ENCODE measurements around the gene FSTL1.

FSTL1 gene

DNA sequence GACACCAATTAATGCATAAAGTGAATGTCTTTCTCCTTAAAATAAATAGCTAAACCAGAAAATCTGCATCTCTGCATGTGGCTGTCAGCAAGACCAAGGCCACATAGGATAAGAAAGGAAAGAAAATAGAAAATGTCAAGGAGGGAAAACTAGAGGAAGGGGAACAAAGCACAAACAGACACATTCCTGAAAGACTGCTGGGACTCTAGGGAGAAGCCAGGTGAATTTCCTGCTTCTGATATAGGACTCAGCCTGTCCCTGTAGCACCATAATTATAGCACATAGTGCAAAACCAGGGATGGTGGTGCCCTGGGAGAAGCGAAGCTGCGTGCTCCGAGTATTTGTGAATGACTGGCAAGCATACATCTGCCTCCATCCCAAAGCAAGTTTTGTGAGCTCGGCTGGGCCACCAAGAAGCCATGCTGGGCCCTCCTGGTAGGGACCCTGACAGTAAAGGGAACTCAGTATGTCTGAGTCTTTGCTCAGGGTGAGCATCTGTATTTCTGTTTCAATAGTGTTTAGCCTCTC, 14.2 kb downstream of the FSTL1 start:
- no peaks in the 10 kb centered on the region for H3K27me3 ChIP-seq (ENCODE audit: control insufficient read depth, insufficient read depth, low read length)
- no peaks in the 10 kb centered on the region for H3K9me3 ChIP-seq (ENCODE audit: control insufficient read depth, low read depth, low read length)
- H3K9ac ChIP-seq (ENCODE audit: low read length), result no peak overlapping the region
- peaks cover 32% of the 10 kb centered on the region for H3K4me1 ChIP-seq (ENCODE audit: control insufficient read depth, low read depth, low read length)
- H3K4me3 ChIP-seq (ENCODE audit: low read length), result no peak overlapping the region
- H3K27ac ChIP-seq (ENCODE audit: low read length), result no peak overlapping the region
- H3K36me3 ChIP-seq (ENCODE audit: control insufficient read depth, low read depth, low read length), result peaks cover 36% of the 10 kb centered on the region

DNA sequence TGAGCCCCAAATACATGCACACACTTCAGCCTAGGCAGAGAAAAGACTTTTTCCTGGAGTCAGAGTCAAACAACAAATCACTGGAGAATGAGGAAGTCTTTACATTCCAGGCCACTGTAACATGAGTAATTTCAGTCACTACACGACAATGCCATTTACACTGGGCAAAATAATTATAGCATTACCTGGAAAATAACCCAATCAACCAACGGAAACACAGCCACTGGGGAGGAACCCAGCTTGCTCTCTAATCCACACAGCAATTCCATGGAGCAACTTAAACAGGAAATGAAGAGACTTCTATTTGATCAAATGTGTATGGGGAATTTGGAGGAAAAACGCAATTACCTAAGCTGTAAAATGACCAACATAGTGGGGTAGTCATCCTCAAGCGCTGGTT, 15.2 kb downstream of the FSTL1 start:
- no peaks in the 10 kb centered on the region for H3K9me3 ChIP-seq (ENCODE audit: control insufficient read depth, low read depth, low read length)
- H3K36me3 ChIP-seq (ENCODE audit: control insufficient read depth, low read depth, low read length), result peaks cover 28% of the 10 kb centered on the region
- no peak overlapping the region for H3K27ac ChIP-seq (ENCODE audit: low read length)
- H3K9ac ChIP-seq (ENCODE audit: low read length), result no peak overlapping the region
- no peak overlapping the region for H3K4me3 ChIP-seq (ENCODE audit: low read length)
- H3K4me1 ChIP-seq (ENCODE audit: control insufficient read depth, low read depth, low read length), result peaks cover 33% of the 10 kb centered on the region
- no peaks in the 10 kb centered on the region for H3K27me3 ChIP-seq (ENCODE audit: control insufficient read depth, insufficient read depth, low read length)

DNA sequence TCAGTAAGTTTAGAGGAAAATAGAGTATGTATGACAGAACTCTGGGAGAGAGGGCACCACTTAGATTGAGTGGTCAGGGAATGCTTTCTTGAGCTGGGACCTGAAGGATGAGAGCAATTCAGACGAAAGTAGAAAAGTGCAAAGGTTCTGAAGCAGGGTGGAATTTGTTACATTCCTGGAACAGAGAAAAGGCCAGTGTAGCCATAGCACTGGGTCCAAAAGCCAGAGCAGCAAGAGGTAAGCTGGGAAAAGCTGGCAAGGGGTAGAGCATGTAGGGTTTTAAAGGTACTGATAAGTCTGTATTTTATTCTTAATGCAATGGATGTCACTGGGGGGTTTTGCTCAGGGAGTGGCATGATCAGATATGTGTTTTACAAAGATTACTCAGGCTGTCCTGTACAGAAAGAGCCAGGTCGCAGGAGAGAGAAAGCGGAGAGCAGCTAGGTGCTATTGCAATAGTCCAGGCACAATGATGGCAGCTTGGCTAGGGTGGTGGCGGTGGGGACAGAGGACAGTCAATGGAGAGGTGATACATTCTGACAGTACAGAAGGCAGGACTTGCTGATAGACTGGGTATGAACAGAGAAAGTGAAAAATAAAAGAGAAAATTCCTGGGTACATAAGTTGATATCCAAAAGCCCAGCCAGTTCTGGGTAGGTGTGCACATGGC, 17.0 kb downstream of the FSTL1 start:
- H3K4me1 ChIP-seq (ENCODE audit: control insufficient read depth, low read depth, low read length), result peaks cover 38% of the 10 kb centered on the region
- H3K9me3 ChIP-seq (ENCODE audit: control insufficient read depth, low read depth, low read length), result no peaks in the 10 kb centered on the region
- H3K4me3 ChIP-seq (ENCODE audit: low read length), result no peak overlapping the region
- no peaks in the 10 kb centered on the region for H3K27me3 ChIP-seq (ENCODE audit: control insufficient read depth, insufficient read depth, low read length)
- no peak overlapping the region for H3K9ac ChIP-seq (ENCODE audit: low read length)
- H3K36me3 ChIP-seq (ENCODE audit: control insufficient read depth, low read depth, low read length), result peaks cover 26% of the 10 kb centered on the region
- no peak overlapping the region for H3K27ac ChIP-seq (ENCODE audit: low read length)

DNA sequence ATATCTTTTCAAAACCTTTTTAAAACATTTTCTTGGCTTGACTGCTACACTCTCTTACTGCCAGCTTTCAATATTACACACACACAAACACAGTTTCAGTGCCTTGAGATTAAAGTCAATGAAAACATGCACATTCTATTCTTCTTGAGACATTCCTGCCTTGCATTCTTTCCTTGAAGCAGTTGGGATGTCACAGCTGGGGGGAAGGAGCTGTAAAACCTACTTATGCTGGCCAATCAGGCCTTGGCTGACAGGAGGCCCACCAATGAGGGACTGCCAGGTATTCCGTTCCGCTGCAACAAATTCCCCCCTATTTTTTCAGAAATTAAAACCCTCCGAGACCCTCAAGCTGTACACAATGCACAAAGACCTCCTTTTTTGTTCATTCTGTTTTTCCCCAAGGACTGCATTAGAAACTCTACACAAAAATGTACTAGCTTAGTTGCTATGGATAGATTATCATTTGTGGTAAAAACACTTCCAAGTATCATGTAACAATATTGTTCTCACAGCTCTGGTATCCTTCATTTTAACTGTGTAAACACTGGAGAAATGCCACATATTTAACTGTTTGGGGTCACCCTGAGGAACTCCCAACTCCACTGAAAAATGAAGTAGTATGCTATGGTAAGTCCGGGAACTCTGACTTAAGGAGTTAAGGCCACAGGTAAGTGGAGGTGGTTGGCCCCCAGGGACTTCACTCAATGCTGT, 18.5 kb downstream of the FSTL1 start:
- H3K36me3 ChIP-seq (ENCODE audit: control insufficient read depth, low read depth, low read length), result peaks cover 19% of the 10 kb centered on the region
- no peaks in the 10 kb centered on the region for H3K27me3 ChIP-seq (ENCODE audit: control insufficient read depth, insufficient read depth, low read length)
- H3K27ac ChIP-seq (ENCODE audit: low read length), result peak overlapping the region; percentile 38
- no peak overlapping the region for H3K4me3 ChIP-seq (ENCODE audit: low read length)
- H3K9ac ChIP-seq (ENCODE audit: low read length), result no peak overlapping the region
- H3K9me3 ChIP-seq (ENCODE audit: control insufficient read depth, low read depth, low read length), result no peaks in the 10 kb centered on the region
- H3K4me1 ChIP-seq (ENCODE audit: control insufficient read depth, low read depth, low read length), result peaks cover 38% of the 10 kb centered on the region

DNA sequence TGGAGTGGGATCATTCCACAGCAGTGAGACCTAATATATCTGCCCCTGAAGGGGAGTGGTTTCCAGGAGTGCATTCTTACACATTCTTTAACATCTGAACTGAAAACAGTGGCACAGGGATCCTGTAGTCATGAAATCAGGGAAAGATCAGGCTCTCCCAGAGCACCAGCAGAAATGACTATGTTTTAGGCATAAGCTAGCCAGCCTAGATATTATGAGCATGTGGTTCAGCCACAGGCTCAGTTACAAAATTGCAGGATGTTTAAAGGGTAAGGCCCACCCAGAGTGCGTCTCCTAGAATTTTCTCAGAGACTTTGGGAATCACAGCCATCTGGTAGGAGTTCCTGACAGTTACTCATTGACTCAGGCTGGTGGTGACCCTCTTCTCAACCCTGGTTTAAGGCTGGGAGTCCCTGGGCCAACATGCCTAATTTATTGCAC, 20.9 kb downstream of the FSTL1 start:
- Histone ChIP-seq H3K36me3 (ENCODE audit: control insufficient read depth, low read depth, low read length) (peaks cover 19% of the 10 kb centered on the region), H3K27me3 (ENCODE audit: control insufficient read depth, insufficient read depth, low read length) (no peaks in the 10 kb centered on the region), H3K4me1 (ENCODE audit: control insufficient read depth, low read depth, low read length) (peaks cover 23% of the 10 kb centered on the region), H3K9ac (ENCODE audit: low read length) (no peak overlapping the region), H3K4me3 (ENCODE audit: low read length) (no peak overlapping the region), H3K9me3 (ENCODE audit: control insufficient read depth, low read depth, low read length) (no peaks in the 10 kb centered on the region), H3K27ac (ENCODE audit: low read length) (no peak overlapping the region)

DNA sequence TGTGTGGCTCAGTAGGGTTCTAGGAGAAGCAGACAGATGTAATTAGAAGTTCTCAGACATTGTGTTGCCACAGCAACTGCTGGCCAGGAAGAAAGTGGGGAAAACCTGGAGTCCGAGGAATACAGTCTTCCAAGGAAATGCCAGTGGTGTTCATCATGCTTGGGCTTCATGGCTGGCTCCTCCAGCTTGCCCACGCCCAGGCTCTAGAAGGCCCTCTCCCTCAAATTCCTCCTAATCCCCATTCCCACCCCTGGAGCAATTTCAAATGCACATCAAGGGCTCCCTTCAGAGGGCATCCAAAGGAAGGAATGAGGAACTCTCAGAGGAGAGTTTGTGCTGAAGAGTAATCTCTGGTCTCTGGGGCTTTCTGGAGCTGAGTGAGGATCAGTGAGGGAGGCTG, 21.9 kb downstream of the FSTL1 start:
- peaks cover 16% of the 10 kb centered on the region for H3K36me3 ChIP-seq (ENCODE audit: control insufficient read depth, low read depth, low read length)
- H3K4me1 ChIP-seq (ENCODE audit: control insufficient read depth, low read depth, low read length), result peaks cover 23% of the 10 kb centered on the region
- H3K27ac ChIP-seq (ENCODE audit: low read length), result no peak overlapping the region

DNA sequence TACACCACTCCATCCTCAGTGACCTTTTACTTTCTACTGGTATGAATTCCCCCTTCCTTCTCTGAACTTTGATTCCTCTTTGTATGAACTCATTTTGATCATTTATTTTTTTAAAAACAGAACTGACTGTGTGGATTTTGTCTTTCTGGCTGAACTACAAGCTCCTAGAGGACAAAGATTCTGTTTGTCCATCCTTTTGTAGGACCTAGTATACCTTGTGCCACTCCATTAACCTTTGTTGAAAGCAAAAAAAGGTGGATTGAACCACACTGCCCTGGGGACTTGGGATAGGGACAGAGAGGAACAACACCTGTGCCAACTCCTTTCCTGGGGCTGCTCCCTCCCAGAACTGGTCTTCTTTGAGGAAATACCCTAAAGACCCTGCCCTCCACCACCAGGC, 23.6 kb downstream of the FSTL1 start:
- Histone ChIP-seq H3K27me3 (ENCODE audit: control insufficient read depth, insufficient read depth, low read length) (no peaks in the 10 kb centered on the region), H3K4me1 (ENCODE audit: control insufficient read depth, low read depth, low read length) (peaks cover 12% of the 10 kb centered on the region), H3K9me3 (ENCODE audit: control insufficient read depth, low read depth, low read length) (no peaks in the 10 kb centered on the region), H3K4me3 (ENCODE audit: low read length) (no peak overlapping the region), H3K36me3 (ENCODE audit: control insufficient read depth, low read depth, low read length) (peaks cover 13% of the 10 kb centered on the region), H3K9ac (ENCODE audit: low read length) (no peak overlapping the region), H3K27ac (ENCODE audit: low read length) (no peak overlapping the region)

More for the DNA sequence above, 21.9 kb downstream of the FSTL1 start:
- H3K9me3 ChIP-seq (ENCODE audit: control insufficient read depth, low read depth, low read length), result no peaks in the 10 kb centered on the region
- H3K9ac ChIP-seq (ENCODE audit: low read length), result no peak overlapping the region
- H3K27me3 ChIP-seq (ENCODE audit: control insufficient read depth, insufficient read depth, low read length), result no peaks in the 10 kb centered on the region
- no peak overlapping the region for H3K4me3 ChIP-seq (ENCODE audit: low read length)

DNA sequence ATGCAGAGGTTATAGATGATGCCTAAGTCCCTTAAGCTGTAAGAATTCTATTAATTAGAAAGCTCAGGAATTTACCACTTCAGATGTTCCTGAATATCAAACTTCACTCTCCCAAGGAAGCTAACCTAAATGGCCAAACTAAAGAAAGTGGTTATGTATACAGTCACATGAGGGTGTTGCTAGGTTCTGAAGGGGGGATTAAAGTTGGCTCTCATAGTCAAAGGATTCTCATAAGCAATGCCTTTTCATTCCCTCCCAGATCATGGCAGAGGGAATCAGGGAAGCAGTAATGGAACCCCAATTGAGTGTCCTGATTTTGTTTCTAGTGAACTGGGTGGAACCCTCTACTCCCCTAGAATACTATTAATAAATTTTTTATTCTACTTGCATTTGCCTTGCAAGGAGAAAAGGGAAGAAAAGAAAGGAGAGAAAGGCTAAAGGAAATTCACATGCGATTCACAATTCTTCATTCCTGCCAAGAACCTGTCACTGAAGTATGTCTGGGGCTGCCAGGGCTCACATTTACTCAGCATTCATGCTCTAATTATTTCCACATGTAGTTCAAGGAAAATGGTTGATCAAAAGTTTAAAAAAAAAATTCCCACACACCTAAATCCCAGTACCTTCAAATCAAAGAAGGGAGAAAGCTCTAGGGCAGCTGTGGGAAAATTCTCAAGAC, 25.1 kb downstream of the FSTL1 start:
- H3K4me1 ChIP-seq (ENCODE audit: control insufficient read depth, low read depth, low read length), result peaks cover 5% of the 10 kb centered on the region
- H3K27ac ChIP-seq (ENCODE audit: low read length), result no peak overlapping the region
- no peaks in the 10 kb centered on the region for H3K27me3 ChIP-seq (ENCODE audit: control insufficient read depth, insufficient read depth, low read length)
- no peaks in the 10 kb centered on the region for H3K9me3 ChIP-seq (ENCODE audit: control insufficient read depth, low read depth, low read length)
- no peak overlapping the region for H3K4me3 ChIP-seq (ENCODE audit: low read length)
- H3K36me3 ChIP-seq (ENCODE audit: control insufficient read depth, low read depth, low read length), result peaks cover 12% of the 10 kb centered on the region
- no peak overlapping the region for H3K9ac ChIP-seq (ENCODE audit: low read length)

DNA sequence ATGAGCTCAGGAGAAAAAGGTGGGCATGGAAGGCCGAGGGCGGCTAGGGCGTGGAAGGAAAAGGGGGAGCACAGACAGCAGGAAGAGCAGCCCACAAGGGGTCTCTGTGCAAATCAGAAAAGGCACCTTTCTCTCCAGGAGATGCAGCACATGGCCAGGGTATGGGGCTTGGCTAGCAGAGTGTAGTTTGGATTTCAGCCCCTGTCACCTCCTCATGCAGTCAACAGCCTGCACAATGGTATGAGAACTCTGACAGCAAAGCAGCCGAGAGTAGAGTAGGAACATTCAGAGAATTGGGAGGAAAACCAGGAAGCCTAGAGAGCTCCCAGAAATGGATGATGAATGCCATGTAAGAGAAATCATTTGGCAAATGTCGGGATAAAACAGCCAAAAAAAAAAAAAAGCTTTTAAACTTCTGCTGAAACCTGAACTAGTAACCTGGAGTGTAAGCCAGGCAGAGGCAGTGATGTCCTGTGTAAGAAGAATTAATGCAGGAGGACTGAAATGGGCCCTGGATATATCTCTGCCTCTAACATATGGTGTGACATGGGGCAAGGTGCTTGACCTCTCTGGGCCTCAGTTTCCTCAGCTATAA, 25.7 kb downstream of the FSTL1 start:
- H3K4me3 ChIP-seq (ENCODE audit: low read length), result no peak overlapping the region
- peaks cover 8% of the 10 kb centered on the region for H3K36me3 ChIP-seq (ENCODE audit: control insufficient read depth, low read depth, low read length)
- H3K9me3 ChIP-seq (ENCODE audit: control insufficient read depth, low read depth, low read length), result no peaks in the 10 kb centered on the region
- H3K9ac ChIP-seq (ENCODE audit: low read length), result no peak overlapping the region
- H3K27me3 ChIP-seq (ENCODE audit: control insufficient read depth, insufficient read depth, low read length), result no peaks in the 10 kb centered on the region
- no peak overlapping the region for H3K27ac ChIP-seq (ENCODE audit: low read length)
- H3K4me1 ChIP-seq (ENCODE audit: control insufficient read depth, low read depth, low read length), result peaks cover 5% of the 10 kb centered on the region

DNA sequence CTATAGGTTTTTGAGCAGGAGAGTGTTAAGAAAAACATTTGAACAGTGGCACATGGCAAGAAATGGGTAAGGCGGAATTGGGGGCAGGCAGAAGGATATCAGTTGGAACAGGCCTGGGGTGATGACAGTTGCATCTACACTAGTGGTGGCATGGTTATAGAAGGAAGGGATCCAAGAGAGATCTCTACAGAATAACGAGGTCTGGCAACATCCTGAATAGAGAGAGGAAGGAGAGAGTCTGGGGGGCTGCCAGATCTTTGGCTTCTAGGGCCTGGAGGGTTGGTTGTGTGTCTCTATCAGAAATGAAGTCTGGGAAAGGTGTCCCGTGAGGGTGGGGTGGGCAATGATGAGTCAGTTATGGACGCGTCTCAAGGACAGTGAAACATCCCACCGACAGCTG, 26.3 kb downstream of the FSTL1 start:
- peaks cover 3% of the 10 kb centered on the region for H3K36me3 ChIP-seq (ENCODE audit: control insufficient read depth, low read depth, low read length)
- H3K4me1 ChIP-seq (ENCODE audit: control insufficient read depth, low read depth, low read length), result peaks cover 1% of the 10 kb centered on the region
- H3K9ac ChIP-seq (ENCODE audit: low read length), result no peak overlapping the region
- H3K27ac ChIP-seq (ENCODE audit: low read length), result no peak overlapping the region
- H3K4me3 ChIP-seq (ENCODE audit: low read length), result no peak overlapping the region
- no peaks in the 10 kb centered on the region for H3K27me3 ChIP-seq (ENCODE audit: control insufficient read depth, insufficient read depth, low read length)
- H3K9me3 ChIP-seq (ENCODE audit: control insufficient read depth, low read depth, low read length), result no peaks in the 10 kb centered on the region

DNA sequence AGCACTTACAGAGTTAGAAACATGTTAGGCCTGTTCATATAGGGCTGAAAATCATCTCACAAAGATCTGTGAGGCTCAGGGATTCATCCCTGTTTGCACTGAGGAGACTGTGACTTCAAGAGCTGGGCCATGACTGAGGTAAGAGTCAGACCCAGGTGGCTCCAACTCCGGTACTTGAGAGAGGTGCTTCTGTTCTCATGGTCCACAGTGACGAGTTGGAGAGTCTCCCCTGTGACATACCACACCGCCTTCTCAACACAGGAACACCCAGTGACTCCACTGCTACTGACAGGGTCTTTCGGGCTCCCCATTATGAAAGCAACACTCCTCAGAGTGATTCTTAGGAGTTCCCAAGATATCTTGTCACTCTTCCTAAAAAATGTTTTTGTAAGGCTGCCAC, 27.4 kb downstream of the FSTL1 start:
- peaks cover 3% of the 10 kb centered on the region for H3K36me3 ChIP-seq (ENCODE audit: control insufficient read depth, low read depth, low read length)
- H3K27ac ChIP-seq (ENCODE audit: low read length), result no peak overlapping the region
- no peak overlapping the region for H3K4me3 ChIP-seq (ENCODE audit: low read length)
- H3K9ac ChIP-seq (ENCODE audit: low read length), result no peak overlapping the region
- no peaks in the 10 kb centered on the region for H3K27me3 ChIP-seq (ENCODE audit: control insufficient read depth, insufficient read depth, low read length)
- no peaks in the 10 kb centered on the region for H3K9me3 ChIP-seq (ENCODE audit: control insufficient read depth, low read depth, low read length)
- peaks cover 11% of the 10 kb centered on the region for H3K4me1 ChIP-seq (ENCODE audit: control insufficient read depth, low read depth, low read length)
